Ishikawa (cell line): ENCODE measurements around the gene GPR37.

Source experiments
- CEBPB ChIP-seq: IDR thresholded peaks from 2 replicates; pipeline ENCODE4 v1.6.1; 2012
- CREB1 ChIP-seq: IDR thresholded peaks from 2 replicates; pipeline ENCODE4 v1.6.1; 2012; ENCODE audit warnings: low read depth
- EGR1 ChIP-seq: IDR thresholded peaks from 2 replicates; pipeline ENCODE4 v1.6.1; 2012
- EP300 ChIP-seq: IDR thresholded peaks from 2 replicates; pipeline ENCODE4 v1.6.1; 2012; ENCODE audit warnings: borderline replicate concordance
- FOXM1 ChIP-seq: IDR thresholded peaks from 2 replicates; pipeline ENCODE4 v1.6.1; 2012; ENCODE audit warnings: low read depth, borderline replicate concordance
- MAX ChIP-seq: IDR thresholded peaks from 2 replicates; pipeline ENCODE4 v1.6.1; 2012
- NFIC ChIP-seq: IDR thresholded peaks from 2 replicates; pipeline ENCODE4 v1.6.1; 2012
- RAD21 ChIP-seq: IDR thresholded peaks from 2 replicates; pipeline ENCODE4 v1.6.1; 2012; ENCODE audit warnings: low read depth
- REST ChIP-seq: IDR thresholded peaks from 2 replicates; pipeline ENCODE4 v1.6.1; 2012; ENCODE audit warnings: low read depth, mild to moderate bottlenecking
- TAF1 ChIP-seq: IDR thresholded peaks from 2 replicates; pipeline ENCODE4 v1.6.1; 2012; ENCODE audit warnings: low read depth, mild to moderate bottlenecking
- TCF12 ChIP-seq: IDR thresholded peaks from 2 replicates; pipeline ENCODE4 v1.6.1; 2012; ENCODE audit warnings: low read depth
- TEAD4 ChIP-seq: IDR thresholded peaks from 2 replicates; pipeline ENCODE4 v1.6.1; 2012
- USF1 ChIP-seq: IDR thresholded peaks from 2 replicates; pipeline ENCODE4 v1.6.1; 2012
- YY1 ChIP-seq: IDR thresholded peaks from 2 replicates; pipeline ENCODE4 v1.6.1; 2012; ENCODE audit warnings: low read depth
- ZBTB7A ChIP-seq: IDR thresholded peaks from 2 replicates; pipeline ENCODE4 v1.6.1; 2012; ENCODE audit warnings: low read depth

Gene GPR37

GRCh38 chr7:124765401-124766352, at the start of gene GPR37:
Gene GPR37 (minus strand): TSS chr7:124765792. CDS start chr7:124764976, 816 bp downstream.
- no peak for TF ChIP-seq TAF1
- peak; percentile 55; the same call in 1 of the 2 replicates for TF ChIP-seq MAX
- TF ChIP-seq EGR1: peak; percentile 73
- TF ChIP-seq ZBTB7A: no peak
- TF ChIP-seq RAD21: peak; percentile 25; the same call in 1 of the 2 replicates
- peak; percentile 8; the same call in 1 of the 2 replicates for TF ChIP-seq CEBPB

- TF ChIP-seq TCF12: no peak
- TF ChIP-seq TEAD4: no peak
- TF ChIP-seq RAD21: no peak
- no peak for TF ChIP-seq YY1
- no peak for TF ChIP-seq ZBTB7A
- TF ChIP-seq NFIC: no peak
- no peak for TF ChIP-seq FOXM1
- no peak for TF ChIP-seq CEBPB
- no peak for TF ChIP-seq MAX
- no peak for TF ChIP-seq TAF1
- TF ChIP-seq EP300: no peak
Observed at GRCh38 chr7:124813994-124814798, 48.6 kb upstream of the GPR37 start.

- TF ChIP-seq TEAD4 (no peak), CEBPB (no peak), EP300 (no peak), USF1 (no peak), ZBTB7A (no peak), MAX (no peak), TAF1 (no peak), EGR1 (no peak), FOXM1 (no peak), NFIC (no peak), REST (no peak), TCF12 (no peak), RAD21 (no peak), YY1 (no peak), CREB1 (no peak)
Observed at GRCh38 chr7:124812764-124813163, 47.2 kb upstream of the GPR37 start.

GRCh38 chr7:124811341-124811740, 45.7 kb upstream of the GPR37 start:
- TF ChIP-seq CEBPB (no peak), ZBTB7A (no peak), FOXM1 (no peak), EGR1 (no peak), NFIC (no peak), TCF12 (no peak), USF1 (no peak), TEAD4 (no peak), TAF1 (no peak), MAX (no peak), CREB1 (no peak), REST (no peak), RAD21 (no peak), YY1 (no peak)
